OCI-LY1 (cell line): Measurements from ENCODE around the gene KCNH1.

Source experiments
- CTCF ChIP-seq: fragments of 200-600 bp; sonication (generic), shearing (Covaris generic); IDR thresholded peaks from 2 replicates; pipeline ENCODE4 v1.5.1; 2017; ENCODE audit warnings: mild to moderate bottlenecking, antibody characterized with exemption, low read length, moderate library complexity, mixed read lengths
- EZH2 ChIP-seq: fragments of 200-600 bp; sonication (generic), shearing (Covaris generic); IDR thresholded peaks from 2 replicates; pipeline ENCODE4 v1.8.0; 2017; ENCODE audit warnings: borderline replicate concordance, mixed run types, mild to moderate bottlenecking, antibody characterized with exemption, low read length, moderate library complexity, mixed read lengths

DNA sequence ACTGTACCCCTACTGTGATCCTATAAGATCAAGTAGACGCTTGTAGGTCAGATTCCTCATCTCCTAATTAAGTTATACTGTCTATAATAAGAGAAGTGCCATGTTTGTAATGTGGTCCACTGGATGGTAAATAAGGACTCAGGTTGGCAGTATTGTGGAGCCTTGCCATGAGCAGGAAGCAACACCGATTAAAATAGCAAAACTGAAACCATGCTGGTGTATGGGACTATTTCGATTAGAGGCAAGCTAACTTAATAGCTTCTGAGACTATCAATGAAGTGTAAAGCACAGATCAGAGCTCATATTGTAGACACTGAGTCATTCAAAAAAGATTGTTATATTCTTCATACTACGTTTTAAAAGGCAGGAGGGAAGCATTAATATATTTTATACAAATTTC, 456.4 kb downstream of the KCNH1 start:
- TF ChIP-seq CTCF (no peak), EZH2 (no peak)
